Mesothelial cell of epicardium (in vitro differentiated cells): Measurements from ENCODE around the gene FGGY. TPM values are rescaled to one million over a fixed set of nuclear protein-coding genes. Genes with fewer than 3 reads are reported as not detected.
"Not testable (repeated sequence)": the region's sequence is repeated elsewhere in the genome, so short reads cannot be mapped to it uniquely, and the experiment has no call there.

ENCODE experiments used
- DNase-seq, 2 experiments: peaks; one replicate each; pipeline ENCODE4 v3.0.0; 2021; ENCODE audit warnings: low spot score in 2 of 2; ENCODE audit not compliant: unreplicated experiment in 2 of 2
- H3K27ac Mint-ChIP-seq: 2 replicates; pipeline ENCODE4 v1.8.0; 2021; ENCODE audit warnings: mixed read lengths
- H3K27me3 Mint-ChIP-seq: 2 replicates; pipeline ENCODE4 v1.8.0; 2021; ENCODE audit warnings: low read depth, mixed read lengths
- H3K36me3 Mint-ChIP-seq: 2 replicates; pipeline ENCODE4 v1.8.0; 2021; ENCODE audit warnings: mixed read lengths
- H3K4me1 Mint-ChIP-seq: 2 replicates; pipeline ENCODE4 v1.8.0; 2021; ENCODE audit warnings: mixed read lengths
- H3K4me3 Mint-ChIP-seq: 2 replicates; pipeline ENCODE4 v1.8.0; 2021; ENCODE audit warnings: mild to moderate bottlenecking, moderate library complexity, mixed read lengths
- H3K9me3 Mint-ChIP-seq: 2 replicates; pipeline ENCODE4 v1.8.0; 2021; ENCODE audit warnings: mixed read lengths
- total RNA-seq: library from RNA; stranded (reverse); gene quantifications from 3 replicates; pipeline ENCODE4 v1.2.1, GENCODE V29; 2021
- TF ChIP-seq, protein P1 (sequence below): fragments of 200-600 bp; sonication (generic); IDR thresholded peaks from one replicate; pipeline ENCODE4 v1.5.0; 2021; ENCODE audit warnings: antibody characterized with exemption; ENCODE audit not compliant: unreplicated experiment

Gene FGGY
- total RNA-seq, 1 donor from 2014 or later: 21.8 TPM

DNA sequence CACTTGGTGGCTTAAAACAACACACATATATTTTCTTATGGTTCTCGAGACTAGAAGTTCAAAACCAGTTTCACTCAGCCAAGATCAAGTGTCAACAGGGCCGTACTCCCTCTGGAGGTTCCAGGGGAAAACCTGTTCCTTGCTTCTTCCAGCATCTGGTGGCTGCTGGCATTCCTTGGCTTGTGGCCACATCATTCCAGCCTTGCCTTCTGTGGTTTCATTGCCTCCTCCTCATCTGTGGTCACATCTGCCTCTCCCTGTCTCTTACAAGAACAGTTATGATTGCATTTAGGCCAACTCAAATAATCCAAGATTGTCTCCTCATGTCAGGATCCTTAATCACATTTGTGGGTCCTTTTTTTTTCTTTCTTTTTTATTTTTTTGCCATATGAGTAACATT lies 277.2 kb downstream of the FGGY start:
- Mint-ChIP-seq H3K27me3 (no peaks in the 10 kb centered on the region), H3K9me3 (peaks cover 22% of the 10 kb centered on the region), H3K4me1 (peaks cover 15% of the 10 kb centered on the region), H3K4me3 (no peak overlapping the region), H3K27ac (no peak overlapping the region), H3K36me3 (peaks cover 17% of the 10 kb centered on the region)
- TF ChIP-seq, protein P1, sequence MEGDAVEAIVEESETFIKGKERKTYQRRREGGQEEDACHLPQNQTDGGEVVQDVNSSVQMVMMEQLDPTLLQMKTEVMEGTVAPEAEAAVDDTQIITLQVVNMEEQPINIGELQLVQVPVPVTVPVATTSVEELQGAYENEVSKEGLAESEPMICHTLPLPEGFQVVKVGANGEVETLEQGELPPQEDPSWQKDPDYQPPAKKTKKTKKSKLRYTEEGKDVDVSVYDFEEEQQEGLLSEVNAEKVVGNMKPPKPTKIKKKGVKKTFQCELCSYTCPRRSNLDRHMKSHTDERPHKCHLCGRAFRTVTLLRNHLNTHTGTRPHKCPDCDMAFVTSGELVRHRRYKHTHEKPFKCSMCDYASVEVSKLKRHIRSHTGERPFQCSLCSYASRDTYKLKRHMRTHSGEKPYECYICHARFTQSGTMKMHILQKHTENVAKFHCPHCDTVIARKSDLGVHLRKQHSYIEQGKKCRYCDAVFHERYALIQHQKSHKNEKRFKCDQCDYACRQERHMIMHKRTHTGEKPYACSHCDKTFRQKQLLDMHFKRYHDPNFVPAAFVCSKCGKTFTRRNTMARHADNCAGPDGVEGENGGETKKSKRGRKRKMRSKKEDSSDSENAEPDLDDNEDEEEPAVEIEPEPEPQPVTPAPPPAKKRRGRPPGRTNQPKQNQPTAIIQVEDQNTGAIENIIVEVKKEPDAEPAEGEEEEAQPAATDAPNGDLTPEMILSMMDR: no peak
- no peak for DNase-seq

- peaks cover 16% of the 10 kb centered on the region for H3K36me3 Mint-ChIP-seq
- H3K4me3 Mint-ChIP-seq: no peak overlapping the region
- peaks cover 24% of the 10 kb centered on the region for H3K9me3 Mint-ChIP-seq
- no peaks in the 10 kb centered on the region for H3K27me3 Mint-ChIP-seq
- H3K27ac Mint-ChIP-seq: no peak overlapping the region
- TF ChIP-seq, protein P1: no peak
- no peak for DNase-seq
- H3K4me1 Mint-ChIP-seq: peaks cover 6% of the 10 kb centered on the region
Measured at GRCh38 chr1:59577774-59578173, 280.9 kb downstream of the FGGY start.

GRCh38 chr1:59579222-59579621 lies 282.3 kb downstream of the FGGY start:
- no peak for DNase-seq
- Mint-ChIP-seq H3K4me1 (peaks cover 6% of the 10 kb centered on the region), H3K9me3 (peaks cover 21% of the 10 kb centered on the region), H3K27ac (no peak overlapping the region), H3K36me3 (peaks cover 17% of the 10 kb centered on the region), H3K4me3 (no peak overlapping the region), H3K27me3 (no peaks in the 10 kb centered on the region)
- TF ChIP-seq, protein P1: no peak

- Mint-ChIP-seq H3K27me3 (no peaks in the 10 kb centered on the region), H3K4me1 (peaks cover 6% of the 10 kb centered on the region), H3K4me3 (no peak overlapping the region), H3K36me3 (peaks cover 15% of the 10 kb centered on the region), H3K27ac (no peak overlapping the region), H3K9me3 (peaks cover 25% of the 10 kb centered on the region)
- DNase-seq: no peak
- TF ChIP-seq, protein P1: no peak
Measured at GRCh38 chr1:59580257-59580656, 283.4 kb downstream of the FGGY start.

DNA sequence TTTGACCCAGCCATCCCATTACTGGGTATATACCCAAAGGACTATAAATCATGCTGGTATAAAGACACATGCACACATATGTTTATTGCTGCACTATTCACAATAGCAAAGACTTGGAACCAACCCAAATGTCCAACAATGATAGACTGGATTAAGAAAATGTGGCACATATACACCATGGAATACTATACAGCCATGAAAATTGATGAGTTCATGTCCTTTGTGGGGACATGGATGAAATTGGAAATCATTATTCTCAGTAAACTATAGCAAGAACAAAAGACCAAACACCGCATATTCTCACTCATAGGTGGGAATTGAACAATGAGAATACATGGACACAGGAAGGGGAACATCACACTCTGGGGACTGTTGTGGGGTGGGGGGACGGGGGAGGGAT lies 295.5 kb downstream of the FGGY start:
- H3K9me3 Mint-ChIP-seq: peaks cover 27% of the 10 kb centered on the region
- peaks cover 40% of the 10 kb centered on the region for H3K4me1 Mint-ChIP-seq
- not testable (repeated sequence) for H3K27me3 Mint-ChIP-seq, H3K36me3 Mint-ChIP-seq, H3K27ac Mint-ChIP-seq, H3K4me3 Mint-ChIP-seq, DNase-seq

GRCh38 chr1:59592924-59593323 lies 296.0 kb downstream of the FGGY start:
- TF ChIP-seq, protein P1: no peak
- H3K27ac Mint-ChIP-seq: no peak overlapping the region
- H3K27me3 Mint-ChIP-seq: no peaks in the 10 kb centered on the region
- DNase-seq: no peak
- no peak overlapping the region for H3K4me3 Mint-ChIP-seq
- peaks cover 26% of the 10 kb centered on the region for H3K9me3 Mint-ChIP-seq
- peaks cover 45% of the 10 kb centered on the region for H3K4me1 Mint-ChIP-seq
- H3K36me3 Mint-ChIP-seq: peaks cover 7% of the 10 kb centered on the region
